T-helper 1 cell treated with Interleukin-12 subunit alpha and Interleukin-12 subunit beta and Interleukin-4 antibody, amounts not matched to agents 30 μg/mL and 1 μg/mL, for 36 hours (primary cell): ENCODE measurements around the gene MET.

Experiments used
- H3K27ac Mint-ChIP-seq: one replicate; pipeline ENCODE4 v1.8.0; 2021; ENCODE audit warnings: mild to moderate bottlenecking, mixed read lengths
- H3K27me3 Mint-ChIP-seq: one replicate; pipeline ENCODE4 v1.8.0; 2021; ENCODE audit warnings: low read depth, mixed read lengths
- H3K36me3 Mint-ChIP-seq: one replicate; pipeline ENCODE4 v1.8.0; 2021; ENCODE audit warnings: low read depth, mixed read lengths
- H3K4me1 Mint-ChIP-seq: one replicate; pipeline ENCODE4 v1.8.0; 2021; ENCODE audit warnings: low read depth, mixed read lengths
- H3K4me3 Mint-ChIP-seq: one replicate; pipeline ENCODE4 v1.8.0; 2021; ENCODE audit warnings: mild to moderate bottlenecking, moderate library complexity, mixed read lengths
- H3K9me3 Mint-ChIP-seq: one replicate; pipeline ENCODE4 v1.8.0; 2021; ENCODE audit warnings: mixed read lengths

The MET gene

DNA sequence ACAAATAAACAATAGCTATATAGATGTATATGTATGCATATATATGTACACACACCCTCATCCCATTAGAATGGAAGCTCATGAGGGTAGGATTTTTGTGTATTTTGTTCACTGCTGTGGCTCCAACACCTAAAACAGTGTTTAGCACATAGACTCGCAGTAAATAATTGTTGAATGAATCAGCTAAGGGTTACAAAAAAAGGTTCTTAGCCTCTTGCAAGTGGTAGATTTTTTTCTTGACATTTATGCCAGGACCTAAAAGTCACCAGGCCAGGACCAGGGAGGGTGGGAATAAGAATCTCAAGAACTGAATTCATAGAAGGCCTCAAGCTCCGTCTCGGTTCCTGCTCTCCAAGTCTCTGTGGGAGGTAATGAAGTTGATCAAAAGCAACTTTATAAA, 107.9 kb downstream of the MET start:
- H3K9me3 Mint-ChIP-seq = no peaks in the 10 kb centered on the region
- H3K27ac Mint-ChIP-seq = no peak overlapping the region

DNA sequence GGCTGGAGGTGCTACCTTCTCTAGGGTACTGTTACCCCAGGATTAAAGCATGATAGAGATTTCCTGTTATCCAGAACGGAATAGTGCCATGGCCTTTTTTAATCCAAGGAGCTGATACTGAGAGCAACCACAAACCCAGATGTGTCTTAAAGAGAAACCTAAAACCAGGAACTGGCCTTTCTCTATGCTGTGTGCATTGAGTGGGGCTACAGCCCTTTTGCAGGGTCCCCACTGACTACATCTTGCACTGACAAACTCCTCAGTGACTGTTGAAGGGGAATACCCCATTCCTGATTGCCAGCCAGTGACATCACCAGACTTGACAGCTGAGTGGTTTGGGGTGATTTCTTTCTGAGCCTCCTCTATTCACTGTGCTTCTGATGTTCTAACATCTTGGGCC, 108.5 kb downstream of the MET start:
- H3K4me3 Mint-ChIP-seq = no peak overlapping the region
- no peak overlapping the region for H3K27ac Mint-ChIP-seq
- H3K27me3 Mint-ChIP-seq = no peaks in the 10 kb centered on the region
- no peaks in the 10 kb centered on the region for H3K9me3 Mint-ChIP-seq
- H3K36me3 Mint-ChIP-seq = no peaks in the 10 kb centered on the region
- no peaks in the 10 kb centered on the region for H3K4me1 Mint-ChIP-seq

More for the DNA sequence above, 107.9 kb downstream of the MET start:
- no peaks in the 10 kb centered on the region for H3K4me1 Mint-ChIP-seq
- H3K4me3 Mint-ChIP-seq = no peak overlapping the region
- H3K27me3 Mint-ChIP-seq = peaks cover 2% of the 10 kb centered on the region
- no peaks in the 10 kb centered on the region for H3K36me3 Mint-ChIP-seq

DNA sequence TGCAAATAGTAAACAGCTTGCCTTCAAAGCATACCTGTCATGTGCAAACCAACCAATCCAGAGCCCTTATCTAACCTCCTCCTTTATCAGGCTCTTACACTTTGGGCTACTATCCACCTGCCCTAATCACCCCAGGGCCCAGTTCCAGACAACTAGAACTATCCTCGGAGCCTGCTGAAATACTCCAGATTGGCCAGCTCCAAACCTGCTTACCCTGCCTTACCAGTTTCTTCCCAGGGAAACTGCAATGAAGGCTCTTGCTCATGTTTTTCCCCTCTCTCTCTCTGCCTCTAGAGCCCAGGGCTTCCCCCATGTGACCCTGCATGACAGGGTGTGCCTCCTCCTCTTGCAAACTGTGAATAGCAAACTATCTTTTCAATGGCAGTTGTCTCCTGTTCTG, 109.0 kb downstream of the MET start:
- Mint-ChIP-seq H3K36me3 (no peaks in the 10 kb centered on the region), H3K4me3 (no peak overlapping the region), H3K9me3 (no peaks in the 10 kb centered on the region), H3K27me3 (no peaks in the 10 kb centered on the region), H3K27ac (no peak overlapping the region), H3K4me1 (no peaks in the 10 kb centered on the region)

DNA sequence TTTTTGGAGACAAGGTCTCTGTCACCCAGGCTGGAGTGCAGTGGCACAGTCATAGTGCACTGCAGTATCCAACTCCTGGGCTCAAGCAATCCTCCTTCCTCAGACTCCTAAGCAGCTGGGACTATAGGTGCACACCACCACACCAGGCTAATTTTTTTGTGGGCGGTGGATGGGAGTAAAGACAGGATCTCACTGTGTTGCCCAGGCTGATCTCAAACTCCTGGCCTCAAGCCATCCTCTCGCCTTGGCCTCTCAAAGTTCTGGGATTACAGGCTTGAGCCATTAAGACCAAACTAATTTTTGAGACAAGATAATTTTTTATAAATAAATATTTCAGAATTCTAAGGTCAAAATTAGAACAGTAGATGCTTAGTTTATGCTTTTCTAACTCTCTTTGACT, 109.6 kb downstream of the MET start:
- H3K4me3 Mint-ChIP-seq = no peak overlapping the region
- H3K36me3 Mint-ChIP-seq = no peaks in the 10 kb centered on the region
- H3K27me3 Mint-ChIP-seq = no peaks in the 10 kb centered on the region
- no peak overlapping the region for H3K27ac Mint-ChIP-seq
- H3K4me1 Mint-ChIP-seq = no peaks in the 10 kb centered on the region
- H3K9me3 Mint-ChIP-seq = no peaks in the 10 kb centered on the region

DNA sequence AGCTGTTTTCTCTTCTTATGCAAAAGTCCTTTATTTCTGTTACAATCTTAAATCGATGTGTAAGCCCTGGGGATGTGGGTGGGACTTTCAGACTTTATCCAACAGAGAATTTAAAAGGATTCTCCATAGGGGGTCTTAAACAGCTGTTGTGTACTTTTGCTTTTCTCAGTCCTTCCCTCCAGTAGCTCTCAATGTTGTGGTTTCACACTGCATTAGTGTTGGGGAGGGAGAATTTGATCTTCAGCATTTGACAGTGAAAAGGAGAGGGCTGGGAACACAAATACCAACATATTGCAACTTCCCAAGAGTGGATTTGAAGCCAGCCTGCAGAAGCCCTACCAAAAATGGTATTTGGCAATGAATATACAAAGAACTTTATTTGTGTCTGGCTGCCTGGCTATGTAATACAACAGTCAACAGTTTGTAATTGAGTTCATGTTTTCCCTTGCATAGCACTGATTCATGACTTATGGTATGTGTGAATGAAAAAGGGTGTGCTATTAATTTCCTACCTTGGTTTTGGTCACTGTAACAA, 110.2 kb downstream of the MET start:
- H3K4me3 Mint-ChIP-seq = no peak overlapping the region
- no peak overlapping the region for H3K27ac Mint-ChIP-seq
- no peaks in the 10 kb centered on the region for H3K27me3 Mint-ChIP-seq
- H3K9me3 Mint-ChIP-seq = no peaks in the 10 kb centered on the region
- no peaks in the 10 kb centered on the region for H3K4me1 Mint-ChIP-seq
- H3K36me3 Mint-ChIP-seq = no peaks in the 10 kb centered on the region

DNA sequence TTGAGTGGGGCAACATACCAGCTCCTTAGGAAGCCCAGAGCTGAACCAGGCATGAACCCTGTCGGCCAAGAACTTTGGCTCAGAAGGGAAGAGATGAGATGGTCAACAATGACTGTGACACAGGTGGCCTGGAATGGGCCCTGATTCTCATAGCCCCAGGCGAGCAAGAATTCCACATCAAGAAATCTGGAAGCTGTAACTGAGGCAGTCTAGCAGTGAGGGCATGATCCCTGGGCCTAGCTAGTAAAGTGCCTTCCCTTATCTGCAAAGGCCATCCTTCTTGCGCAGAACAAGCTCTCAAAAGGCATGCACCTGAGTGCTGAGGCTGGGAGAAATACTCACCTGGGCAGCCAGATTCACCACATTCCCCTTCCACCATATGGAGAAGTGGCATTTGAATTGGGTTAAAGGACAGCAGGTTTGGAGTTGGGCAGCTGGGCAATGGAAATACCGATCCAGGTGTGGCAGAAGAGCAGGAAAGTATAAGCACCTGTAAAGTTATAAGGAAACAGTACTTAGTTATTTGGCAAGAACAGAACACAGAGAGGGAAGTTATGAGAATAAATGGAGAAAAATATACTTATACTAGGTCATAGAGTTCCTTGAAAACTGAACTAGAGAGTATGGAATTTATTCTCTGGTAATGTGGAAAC, 111.8 kb downstream of the MET start:
- H3K4me3 Mint-ChIP-seq = no peak overlapping the region
- no peaks in the 10 kb centered on the region for H3K9me3 Mint-ChIP-seq
- H3K27me3 Mint-ChIP-seq = no peaks in the 10 kb centered on the region
- no peaks in the 10 kb centered on the region for H3K4me1 Mint-ChIP-seq
- H3K27ac Mint-ChIP-seq = no peak overlapping the region
- no peaks in the 10 kb centered on the region for H3K36me3 Mint-ChIP-seq

DNA sequence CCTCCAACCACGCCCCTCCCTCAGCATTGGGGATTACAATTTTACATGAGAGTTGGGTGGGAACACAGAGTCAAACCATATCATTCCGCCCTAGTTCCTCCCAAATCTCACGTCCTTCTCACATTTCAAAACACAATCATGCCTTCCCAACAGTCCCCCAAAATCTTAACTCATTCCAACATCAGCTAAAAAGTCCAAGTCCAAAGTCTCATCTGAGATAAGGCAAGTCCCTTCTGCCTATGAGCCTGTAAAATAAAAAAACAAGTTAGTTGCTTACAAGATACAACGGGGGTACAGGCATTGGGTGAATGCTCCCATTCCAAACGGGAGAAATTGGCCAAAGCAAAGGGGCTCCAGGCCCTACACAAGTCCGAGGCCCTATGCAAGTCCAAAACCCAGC, 112.7 kb downstream of the MET start:
- no peak overlapping the region for H3K4me3 Mint-ChIP-seq
- no peaks in the 10 kb centered on the region for H3K36me3 Mint-ChIP-seq
- H3K4me1 Mint-ChIP-seq = no peaks in the 10 kb centered on the region
- H3K27me3 Mint-ChIP-seq = peaks cover 4% of the 10 kb centered on the region
- H3K27ac Mint-ChIP-seq = no peak overlapping the region
- H3K9me3 Mint-ChIP-seq = no peaks in the 10 kb centered on the region

DNA sequence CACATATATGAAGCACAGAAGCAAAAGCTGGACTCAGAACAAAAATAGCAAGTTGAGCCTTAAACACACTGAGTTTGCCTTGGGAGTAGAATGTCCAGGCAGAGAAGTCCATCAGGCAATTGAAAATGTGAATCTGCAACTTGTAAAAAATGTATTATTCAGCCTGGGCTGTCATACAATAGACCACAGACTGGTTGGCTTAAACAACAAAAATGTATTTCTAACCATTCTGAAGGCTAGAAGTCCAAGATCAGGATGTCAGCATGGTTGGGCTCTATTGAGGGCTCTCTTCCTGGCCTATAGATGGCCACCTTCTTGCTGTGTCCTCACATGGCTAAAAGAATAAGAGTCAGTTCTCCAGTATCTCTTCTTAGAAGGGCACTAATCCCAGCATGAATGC, 113.8 kb downstream of the MET start:
- H3K27me3 Mint-ChIP-seq = peaks cover 4% of the 10 kb centered on the region
- no peak overlapping the region for H3K4me3 Mint-ChIP-seq
- H3K36me3 Mint-ChIP-seq = no peaks in the 10 kb centered on the region
- no peak overlapping the region for H3K27ac Mint-ChIP-seq
- no peaks in the 10 kb centered on the region for H3K4me1 Mint-ChIP-seq
- no peaks in the 10 kb centered on the region for H3K9me3 Mint-ChIP-seq

DNA sequence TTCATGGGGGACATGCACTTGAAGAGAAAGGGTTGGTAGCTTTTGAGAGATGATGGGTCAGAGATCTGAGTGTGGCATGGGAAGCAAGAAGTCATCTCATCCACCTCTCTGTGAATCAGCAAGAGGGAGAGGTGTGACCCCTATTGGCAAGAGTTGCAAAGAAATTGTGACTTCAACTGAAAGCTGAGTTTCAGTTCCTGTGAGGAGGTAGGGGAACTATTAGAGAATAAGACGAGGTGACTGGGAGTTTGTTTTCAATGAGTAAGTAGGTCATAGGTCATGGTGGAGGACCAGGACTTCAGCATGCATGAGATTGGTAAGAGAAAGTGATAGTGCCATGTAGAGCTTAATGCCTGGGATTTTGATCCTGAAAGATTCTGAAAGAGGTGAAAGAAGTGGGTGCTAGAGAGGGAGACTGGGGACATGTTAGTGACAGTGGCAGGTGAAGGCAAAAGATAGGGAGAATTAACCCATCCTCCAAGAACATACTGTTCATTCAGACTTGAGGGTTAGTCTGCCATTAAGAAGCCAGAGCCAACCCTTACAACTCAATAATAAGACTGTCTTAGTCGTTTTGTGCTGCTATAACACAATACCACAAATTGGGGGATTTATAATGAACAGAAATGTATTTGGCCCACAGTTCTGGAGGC, 114.9 kb downstream of the MET start:
- Mint-ChIP-seq H3K4me3 (no peak overlapping the region), H3K27ac (no peak overlapping the region), H3K4me1 (no peaks in the 10 kb centered on the region), H3K9me3 (no peaks in the 10 kb centered on the region), H3K27me3 (peaks cover 4% of the 10 kb centered on the region), H3K36me3 (no peaks in the 10 kb centered on the region)

DNA sequence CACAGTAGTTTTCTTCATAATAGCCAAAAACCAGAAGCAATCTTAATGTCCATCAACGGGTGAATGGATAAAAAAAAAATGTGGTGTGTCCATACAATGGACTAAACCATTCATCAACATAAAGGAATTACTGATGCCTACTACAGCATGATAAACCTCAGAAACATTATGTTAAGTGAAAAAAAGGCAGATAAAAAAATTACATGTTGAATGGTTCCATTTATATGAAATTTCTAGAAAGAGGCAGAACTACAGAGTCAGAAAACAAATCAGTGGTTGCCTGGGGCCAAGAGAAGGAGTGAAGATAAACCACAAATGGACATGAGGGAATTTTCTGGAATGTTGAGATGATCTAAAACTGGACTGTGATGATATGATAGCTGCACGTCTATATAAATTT, 115.9 kb downstream of the MET start:
- Mint-ChIP-seq H3K27me3 (peaks cover 4% of the 10 kb centered on the region), H3K4me1 (no peaks in the 10 kb centered on the region), H3K4me3 (no peak overlapping the region), H3K9me3 (no peaks in the 10 kb centered on the region), H3K27ac (no peak overlapping the region), H3K36me3 (no peaks in the 10 kb centered on the region)

DNA sequence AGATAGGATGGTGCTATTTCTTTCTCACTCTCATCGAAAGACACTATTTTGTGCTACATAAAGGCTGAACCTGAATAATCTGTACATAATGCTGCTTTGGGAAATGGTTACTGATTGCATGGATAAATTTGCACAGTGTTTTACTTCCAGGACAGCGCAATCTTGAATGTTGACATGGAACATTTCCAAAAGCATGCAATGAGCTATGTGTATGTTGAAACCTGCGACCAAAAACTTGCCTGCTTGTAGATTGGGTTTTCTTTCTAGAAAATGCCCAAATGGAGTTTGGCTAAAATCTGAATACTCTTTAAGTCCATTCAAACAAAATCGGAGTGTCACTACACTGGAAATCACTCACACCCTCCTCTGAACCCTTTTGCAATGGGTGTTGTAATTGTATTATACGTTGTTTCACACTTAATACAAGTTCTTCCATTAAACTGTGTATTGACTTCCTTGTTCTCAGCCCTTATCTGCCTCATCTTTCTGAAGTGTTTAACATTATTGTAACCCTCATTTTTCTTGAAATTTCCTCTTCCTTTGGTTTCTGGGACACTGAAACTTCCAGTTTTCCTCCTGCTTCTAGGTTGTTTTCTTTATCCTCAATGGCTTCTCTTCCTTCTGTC, 116.7 kb downstream of the MET start:
- H3K36me3 Mint-ChIP-seq = no peaks in the 10 kb centered on the region
- no peaks in the 10 kb centered on the region for H3K9me3 Mint-ChIP-seq
- H3K27ac Mint-ChIP-seq = no peak overlapping the region
- peaks cover 4% of the 10 kb centered on the region for H3K27me3 Mint-ChIP-seq
- no peaks in the 10 kb centered on the region for H3K4me1 Mint-ChIP-seq
- H3K4me3 Mint-ChIP-seq = no peak overlapping the region

DNA sequence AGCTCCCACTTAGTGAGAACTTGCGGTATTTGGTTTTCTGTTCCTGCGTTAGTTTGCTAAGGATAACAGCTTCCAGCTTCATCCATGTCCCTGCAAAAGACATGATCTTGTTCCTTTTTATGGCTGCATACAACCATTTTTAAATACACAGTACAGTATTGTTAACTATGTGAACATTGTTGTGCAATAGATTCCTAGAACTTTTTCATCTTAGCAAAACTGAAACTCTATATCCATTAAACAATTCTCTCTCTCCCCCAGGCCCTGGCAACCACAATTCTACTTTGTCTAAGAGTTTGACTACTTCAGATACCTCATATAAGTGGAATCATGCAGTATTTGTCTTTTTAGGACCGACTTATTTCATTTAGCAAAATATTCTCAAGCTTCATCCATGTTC, 118.0 kb downstream of the MET start:
- no peaks in the 10 kb centered on the region for H3K9me3 Mint-ChIP-seq
- no peak overlapping the region for H3K4me3 Mint-ChIP-seq

DNA sequence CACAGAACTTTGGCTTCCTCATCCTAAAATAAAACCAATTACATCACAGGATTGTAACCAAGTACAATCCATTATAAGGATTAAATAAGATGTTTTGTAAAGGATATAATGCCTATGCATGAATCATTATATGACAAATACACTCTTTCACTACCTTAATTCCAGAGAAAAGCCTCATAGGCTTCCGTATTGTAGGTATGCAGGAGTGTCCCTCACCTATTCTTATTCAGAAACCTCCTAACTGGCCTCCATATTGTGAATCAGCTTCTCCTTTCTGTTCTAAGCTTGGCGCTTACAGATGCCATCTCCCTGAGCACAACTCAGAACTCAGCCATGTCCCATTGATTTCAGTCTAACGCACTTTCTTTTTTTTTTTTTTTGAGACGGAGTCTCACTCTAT, 120.8 kb downstream of the MET start:
- H3K4me1 Mint-ChIP-seq = no peaks in the 10 kb centered on the region
- no peaks in the 10 kb centered on the region for H3K9me3 Mint-ChIP-seq
- H3K27me3 Mint-ChIP-seq = peaks cover 15% of the 10 kb centered on the region
- H3K27ac Mint-ChIP-seq = no peak overlapping the region
- H3K36me3 Mint-ChIP-seq = no peaks in the 10 kb centered on the region
- no peak overlapping the region for H3K4me3 Mint-ChIP-seq

More for the DNA sequence above, 118.0 kb downstream of the MET start:
- Mint-ChIP-seq H3K27me3 (peaks cover 14% of the 10 kb centered on the region), H3K36me3 (no peaks in the 10 kb centered on the region), H3K27ac (no peak overlapping the region), H3K4me1 (no peaks in the 10 kb centered on the region)

DNA sequence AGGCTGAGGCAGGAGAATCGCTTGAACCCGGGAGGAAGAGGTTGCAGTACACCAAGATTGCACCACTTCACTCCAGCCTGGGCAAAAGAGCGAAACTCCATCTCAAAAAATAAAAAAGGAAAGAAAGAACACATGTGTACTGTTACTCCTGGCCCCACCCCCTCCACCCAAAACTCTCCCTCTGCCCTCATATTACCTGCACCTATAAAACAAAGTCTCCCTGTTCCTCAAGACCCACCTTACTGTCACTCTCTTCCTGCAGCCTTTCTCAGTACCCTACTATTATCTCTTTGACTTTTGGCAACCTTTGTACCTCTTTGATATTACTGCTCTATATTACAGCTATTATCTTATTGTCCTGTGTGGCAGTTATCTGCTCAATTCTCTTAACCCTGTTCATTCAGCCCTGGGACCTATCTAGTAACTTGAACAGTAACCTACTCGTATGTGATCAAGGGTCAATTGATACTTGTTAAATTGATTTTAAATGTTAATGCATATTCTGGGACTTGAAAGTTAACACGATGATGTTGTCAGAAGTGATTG, 121.9 kb downstream of the MET start:
- no peaks in the 10 kb centered on the region for H3K36me3 Mint-ChIP-seq
- no peaks in the 10 kb centered on the region for H3K4me1 Mint-ChIP-seq
- H3K4me3 Mint-ChIP-seq = no peak overlapping the region
- H3K27ac Mint-ChIP-seq = no peak overlapping the region
- H3K27me3 Mint-ChIP-seq = peaks cover 19% of the 10 kb centered on the region
- no peaks in the 10 kb centered on the region for H3K9me3 Mint-ChIP-seq

DNA sequence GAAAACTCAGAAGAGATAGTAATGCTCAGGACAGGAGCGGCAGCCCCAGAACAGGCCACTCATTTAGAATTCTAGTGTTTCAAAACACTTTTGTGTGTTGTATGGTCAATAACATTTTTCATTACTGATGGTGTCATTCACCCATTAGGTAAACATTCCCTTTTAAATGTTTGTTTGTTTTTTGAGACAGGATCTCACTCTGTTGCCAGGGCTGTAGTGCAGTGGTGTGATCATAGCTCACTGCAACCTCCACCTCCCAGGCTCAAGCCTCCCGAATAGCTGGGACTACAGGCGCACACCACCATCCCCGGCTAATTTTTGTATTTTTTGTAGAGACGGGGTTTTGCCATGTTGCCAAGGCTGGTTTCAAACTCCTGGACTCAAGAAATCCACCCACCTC, 124.5 kb downstream of the MET start:
- peaks cover 24% of the 10 kb centered on the region for H3K27me3 Mint-ChIP-seq
- H3K36me3 Mint-ChIP-seq = no peaks in the 10 kb centered on the region
- no peak overlapping the region for H3K4me3 Mint-ChIP-seq
- no peaks in the 10 kb centered on the region for H3K4me1 Mint-ChIP-seq
- no peaks in the 10 kb centered on the region for H3K9me3 Mint-ChIP-seq
- H3K27ac Mint-ChIP-seq = no peak overlapping the region
